COR-L47 (cell line): ENCODE data around the gene IL3.

Experiments used
- DNase-seq: peaks from one replicate; lab custom pipeline; 2025; lab: John Stamatoyannopoulos, UW

The IL3 gene, protein sequence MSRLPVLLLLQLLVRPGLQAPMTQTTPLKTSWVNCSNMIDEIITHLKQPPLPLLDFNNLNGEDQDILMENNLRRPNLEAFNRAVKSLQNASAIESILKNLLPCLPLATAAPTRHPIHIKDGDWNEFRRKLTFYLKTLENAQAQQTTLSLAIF

DNA sequence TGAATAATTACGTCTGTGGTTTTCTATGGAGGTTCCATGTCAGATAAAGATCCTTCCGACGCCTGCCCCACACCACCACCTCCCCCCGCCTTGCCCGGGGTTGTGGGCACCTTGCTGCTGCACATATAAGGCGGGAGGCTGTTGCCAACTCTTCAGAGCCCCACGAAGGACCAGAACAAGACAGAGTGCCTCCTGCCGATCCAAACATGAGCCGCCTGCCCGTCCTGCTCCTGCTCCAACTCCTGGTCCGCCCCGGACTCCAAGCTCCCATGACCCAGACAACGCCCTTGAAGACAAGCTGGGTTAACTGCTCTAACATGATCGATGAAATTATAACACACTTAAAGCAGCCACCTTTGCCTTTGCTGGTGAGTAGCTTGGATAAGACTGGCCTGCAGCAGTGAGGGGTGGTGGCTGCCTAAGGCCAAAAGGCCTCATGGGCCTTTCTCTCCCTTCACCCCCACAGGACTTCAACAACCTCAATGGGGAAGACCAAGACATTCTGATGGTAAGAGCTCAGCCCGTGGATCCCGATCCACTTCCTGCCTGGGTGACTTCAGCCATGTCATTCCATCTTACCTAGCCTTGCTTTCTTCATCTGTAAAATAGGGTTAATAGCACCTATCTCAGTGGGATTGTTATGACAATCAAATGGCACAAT lies at the start of gene IL3:
Gene IL3, plus strand, starts transcription at position 155 of the 661 bp plus-strand sequence. Its CDS starts 52 bp downstream, at position 207.
- no peak for DNase-seq

DNA sequence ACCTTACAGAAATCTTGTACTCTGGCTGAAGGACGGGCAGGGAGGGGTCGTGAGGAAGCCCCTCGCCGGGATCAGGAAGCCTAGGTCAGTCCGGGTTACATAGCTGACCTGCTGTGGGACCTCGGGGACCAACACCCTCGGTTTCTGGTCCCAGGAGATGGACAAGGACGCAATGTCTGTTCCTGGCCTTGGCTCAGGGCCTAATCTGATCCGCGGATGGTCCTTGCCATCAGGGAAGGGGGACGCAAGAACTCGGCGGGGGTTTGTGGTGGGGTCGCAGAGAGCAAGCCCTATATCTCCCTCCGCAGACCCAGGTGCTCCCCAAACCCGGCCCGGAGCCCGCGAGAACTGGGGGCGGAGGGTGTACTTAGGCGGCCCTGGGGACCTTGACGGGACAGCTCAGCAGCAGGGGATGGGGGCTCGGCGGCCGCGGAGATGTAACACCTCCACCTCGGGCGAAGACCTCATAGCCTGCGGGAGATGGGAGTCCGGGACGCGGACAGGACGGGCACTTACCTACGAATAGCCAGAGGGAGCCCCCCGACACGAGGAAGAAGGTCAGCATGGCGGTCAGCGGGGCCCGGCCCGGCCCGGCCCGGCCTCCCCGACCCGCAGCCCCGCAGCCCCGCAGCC lies 49.4 kb upstream of the IL3 start:
- DNase-seq: no peak

DNA sequence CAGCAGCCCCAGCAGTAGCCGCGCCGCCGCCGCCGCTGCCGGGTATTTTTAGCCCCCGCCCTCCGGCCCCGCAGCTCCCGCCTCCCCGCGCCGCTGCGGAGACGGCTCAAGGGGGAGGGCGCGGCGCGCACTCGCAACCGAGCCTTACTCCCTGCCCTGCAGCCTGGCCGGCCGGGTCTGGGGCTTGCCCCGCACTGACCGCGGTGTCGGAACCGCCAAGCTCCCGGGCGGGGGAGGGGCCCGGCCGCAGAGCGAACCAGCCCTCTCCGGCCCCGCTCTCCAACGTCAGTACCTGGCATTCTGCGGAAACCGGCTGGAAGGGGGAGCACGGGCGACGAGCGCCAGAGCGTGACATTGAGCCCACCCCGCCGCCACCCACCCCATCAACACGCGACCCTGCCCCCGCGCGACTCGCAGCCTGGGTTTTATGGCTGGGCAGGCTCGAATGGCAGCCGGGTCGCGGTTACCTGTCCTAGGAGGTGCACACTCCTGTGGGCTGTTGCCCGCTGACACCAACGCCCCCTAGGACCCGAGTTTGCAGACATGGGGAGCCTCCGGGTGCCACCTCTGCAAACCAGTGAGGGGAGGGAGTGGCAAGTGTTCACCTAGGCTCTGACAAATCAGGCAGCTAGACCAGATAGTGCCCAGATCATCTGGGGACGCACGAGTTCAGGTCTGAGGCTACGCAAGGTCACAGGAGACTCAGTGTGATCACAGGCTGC lies 48.7 kb upstream of the IL3 start, which contains the start of gene ACSL6:
Gene ACSL6, minus strand, starts transcription at position 37 of the 722 bp plus-strand sequence. CDS start 105 bp downstream, outside the sequence.
- no peak for DNase-seq

DNA sequence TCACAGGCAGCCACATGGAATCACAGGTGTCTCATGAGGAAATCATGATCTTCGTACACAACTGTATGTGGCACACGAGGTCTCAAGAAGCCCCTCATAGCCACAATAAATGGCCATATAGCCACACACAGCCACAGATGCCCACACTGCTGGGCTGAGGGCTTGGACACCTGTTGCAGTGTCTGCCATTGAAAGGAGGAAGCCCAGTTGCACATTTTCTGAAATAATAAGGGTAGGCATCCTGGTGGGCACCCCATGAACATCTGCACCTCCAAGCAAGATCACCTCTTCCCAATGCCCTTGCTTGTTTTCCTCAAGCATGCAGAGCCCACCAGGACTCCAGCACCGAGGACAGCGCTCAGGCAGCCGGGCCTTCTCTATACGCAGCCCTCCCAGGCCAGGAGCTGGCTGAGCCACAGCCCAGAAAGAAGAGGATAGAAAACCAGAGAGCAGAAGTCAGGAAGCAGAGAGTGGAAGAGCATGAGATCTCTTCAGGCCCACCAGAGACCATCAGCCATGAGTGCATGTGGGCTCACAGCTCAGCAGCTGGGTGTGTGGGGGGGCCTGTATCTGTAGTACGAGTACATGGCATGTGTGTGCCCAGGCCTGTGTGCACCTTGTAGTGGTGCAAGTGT lies 48.0 kb upstream of the IL3 start:
- no peak for DNase-seq

DNA sequence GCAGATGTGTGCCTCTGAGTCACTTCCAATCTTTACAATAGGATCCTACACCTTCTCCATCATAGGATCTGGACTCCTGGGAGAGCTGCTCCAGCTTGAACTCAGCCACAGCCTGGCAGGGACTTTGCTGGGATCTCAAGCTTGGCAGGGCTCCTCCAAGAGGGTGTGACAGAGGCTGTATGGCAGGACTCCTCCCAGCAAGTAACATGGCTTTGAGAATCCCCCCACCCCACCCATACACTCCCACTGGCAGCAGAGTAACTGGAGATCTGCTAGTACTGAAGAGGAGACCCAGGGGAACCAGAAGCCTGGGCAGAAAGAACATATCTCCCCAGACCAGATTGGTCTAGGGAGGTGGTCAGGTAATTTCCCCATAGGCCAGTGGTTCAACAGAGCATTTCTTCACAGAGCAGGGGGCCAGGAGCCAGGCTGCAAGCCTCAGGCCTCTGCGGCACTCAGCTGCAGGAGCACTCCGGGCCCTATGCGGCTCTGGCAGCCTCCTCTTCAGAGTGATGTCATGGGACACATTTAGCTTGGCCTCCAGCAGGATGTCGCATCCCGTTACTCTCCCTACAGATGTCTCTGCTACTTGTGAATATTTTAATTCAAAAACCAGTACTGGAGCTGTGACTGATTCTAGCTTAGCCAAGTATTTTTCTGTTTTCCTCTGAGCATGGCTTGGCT lies 47.3 kb upstream of the IL3 start:
- DNase-seq: no peak

DNA sequence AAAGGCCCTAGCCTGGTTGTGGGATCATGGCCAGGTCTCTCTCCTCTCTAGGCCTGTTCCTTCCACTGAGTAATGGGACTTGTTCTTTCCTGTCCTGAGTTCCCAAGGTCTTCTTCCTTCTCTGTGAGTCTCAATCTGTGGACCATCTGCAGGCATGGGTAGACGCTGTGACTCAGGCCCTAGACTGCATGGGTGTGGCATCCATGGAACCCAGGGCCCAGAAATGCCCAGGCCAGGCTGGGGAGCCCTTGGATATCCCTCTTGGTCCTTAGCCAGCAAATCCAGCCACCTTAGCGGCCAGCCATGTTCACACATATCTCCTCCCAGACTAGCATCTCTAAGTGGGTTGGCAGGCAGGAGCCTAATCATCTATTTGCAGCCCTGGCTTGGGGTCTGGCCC lies 46.7 kb upstream of the IL3 start:
- DNase-seq: no peak

DNA sequence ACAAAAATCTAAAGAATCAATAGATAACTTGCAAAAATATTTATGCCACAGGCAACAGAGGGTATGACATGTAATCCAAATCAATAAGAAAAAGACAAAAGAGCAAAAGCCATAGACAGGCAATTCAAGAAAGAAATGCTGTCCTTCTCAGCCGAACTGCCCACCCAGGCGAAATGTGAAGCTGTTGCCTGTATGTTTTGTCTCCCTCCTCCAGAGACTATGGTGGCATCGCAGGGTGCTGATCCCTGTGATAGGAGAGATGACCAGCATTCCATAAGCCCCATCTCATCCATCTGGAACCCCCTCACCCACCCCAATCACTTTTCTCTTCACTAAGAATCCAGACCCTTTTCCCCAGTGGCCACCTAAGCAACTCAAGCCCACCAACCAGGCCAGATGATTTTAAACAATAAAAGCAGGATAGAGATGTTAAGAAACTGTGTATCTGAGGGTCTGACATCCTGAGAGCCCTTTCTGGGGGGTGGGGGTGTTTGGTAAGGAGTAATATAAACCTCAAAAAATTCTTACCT lies 43.7 kb upstream of the IL3 start:
- no peak for DNase-seq

DNA sequence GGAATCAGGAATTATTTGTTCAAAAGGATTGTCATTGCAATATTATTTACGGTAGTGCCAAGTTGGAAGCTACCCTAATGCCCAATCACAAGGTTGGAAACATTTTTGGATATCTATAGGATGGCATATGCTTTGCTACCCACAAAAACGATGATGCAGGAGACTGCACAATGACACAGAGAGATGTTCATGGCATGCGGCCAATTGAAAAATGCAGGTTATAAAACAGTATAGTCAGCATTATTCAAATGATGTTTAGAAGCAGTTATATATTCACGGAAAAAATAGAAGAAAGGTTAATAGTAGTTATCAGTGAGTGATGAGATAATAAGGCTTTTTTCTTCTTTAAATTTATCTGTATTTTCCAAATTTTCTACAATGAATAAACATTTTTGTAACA lies 43.1 kb upstream of the IL3 start:
- no peak for DNase-seq

DNA sequence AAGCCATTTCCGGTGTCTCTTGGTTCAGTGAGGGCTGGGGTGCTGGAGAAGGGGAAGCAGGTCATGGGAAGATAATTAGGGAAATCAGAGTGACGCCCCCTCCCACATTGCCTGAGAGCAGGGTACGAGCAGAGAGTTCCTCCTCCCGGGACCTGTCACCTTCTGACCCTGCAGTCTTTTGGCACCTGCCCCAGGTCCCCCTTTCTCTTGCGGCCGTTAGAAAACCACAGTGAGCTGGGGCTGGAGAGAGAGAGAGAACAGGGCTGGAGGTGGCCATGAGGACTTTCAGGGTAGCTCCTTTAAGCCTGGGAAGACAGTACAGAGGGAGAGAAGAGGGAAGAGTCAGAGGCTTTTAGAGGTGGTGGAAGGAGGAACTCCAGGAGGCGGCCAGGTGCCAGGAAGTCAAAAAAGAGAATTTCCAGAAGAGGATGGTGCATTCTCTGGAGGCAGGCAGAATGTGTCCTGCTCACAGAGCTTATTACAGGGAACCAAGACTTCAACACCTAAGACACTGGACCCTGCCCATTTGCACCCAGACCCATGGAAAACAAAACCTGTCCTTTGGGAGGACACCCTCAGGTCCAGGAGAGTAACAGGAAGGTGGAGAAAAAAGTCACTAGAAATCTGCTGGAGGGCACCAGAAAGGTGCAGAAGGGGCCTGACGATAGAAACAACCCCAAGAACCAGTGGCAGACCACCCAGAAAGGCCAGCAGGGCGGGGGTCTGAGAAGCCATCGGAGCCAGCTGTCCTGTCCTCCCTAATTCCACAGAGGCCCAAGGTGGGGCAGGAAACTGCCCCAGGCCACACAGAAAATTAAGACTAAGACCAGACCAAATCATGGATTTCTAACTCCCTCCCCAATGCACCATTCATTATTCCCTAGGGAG lies 42.5 kb upstream of the IL3 start:
- DNase-seq: no peak

DNA sequence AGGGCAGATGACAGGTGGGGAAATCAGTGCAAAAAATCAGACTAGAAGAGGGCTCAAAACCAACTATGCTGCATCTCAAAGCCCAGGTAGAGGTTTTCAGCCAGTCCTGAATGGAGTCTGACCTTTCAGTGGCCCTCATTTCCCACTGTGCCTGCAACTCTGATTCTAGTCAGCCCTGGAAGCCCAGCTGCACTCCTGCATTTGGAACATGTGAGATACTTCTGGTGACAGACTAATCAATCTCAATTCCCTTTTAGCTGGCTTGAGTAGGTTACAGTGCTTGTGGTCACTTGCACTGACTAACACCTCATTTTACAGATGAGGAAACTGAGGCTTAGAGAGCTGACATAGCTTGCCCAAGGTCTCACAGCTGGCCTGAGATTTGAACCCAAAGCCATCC lies 41.1 kb upstream of the IL3 start:
- no peak for DNase-seq

DNA sequence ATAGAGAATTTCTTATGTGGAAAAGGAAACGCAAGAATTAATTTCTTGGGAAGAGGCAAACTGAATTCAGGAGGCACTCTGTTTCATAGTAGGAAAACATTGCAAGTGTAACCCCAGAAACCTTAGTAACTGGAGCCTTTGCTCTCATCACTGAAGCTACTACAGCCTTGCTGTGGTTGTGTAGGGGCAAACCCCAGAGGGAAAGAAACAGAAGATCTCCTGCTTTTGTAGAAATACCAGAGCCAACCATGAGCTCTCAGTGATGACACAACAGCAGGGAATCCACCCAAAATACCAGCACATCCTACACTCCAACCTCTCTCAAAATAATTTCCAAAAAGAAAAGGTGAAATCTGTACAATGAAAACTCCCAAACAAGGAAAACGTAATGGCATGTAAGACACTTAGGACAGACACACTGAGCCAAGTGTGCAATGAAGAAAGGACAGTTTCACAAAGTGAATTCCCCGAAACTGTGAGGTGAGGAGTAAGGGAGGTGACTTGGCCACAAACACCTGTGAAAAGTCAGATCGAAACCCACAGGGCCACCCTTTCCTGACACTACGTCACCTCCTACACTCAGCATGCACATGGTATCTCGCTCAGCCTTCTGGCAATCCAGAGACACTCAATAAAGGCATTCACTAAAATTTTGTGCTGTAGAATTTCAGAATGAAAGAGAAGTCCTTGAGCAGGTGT lies 40.4 kb upstream of the IL3 start:
- DNase-seq: no peak

DNA sequence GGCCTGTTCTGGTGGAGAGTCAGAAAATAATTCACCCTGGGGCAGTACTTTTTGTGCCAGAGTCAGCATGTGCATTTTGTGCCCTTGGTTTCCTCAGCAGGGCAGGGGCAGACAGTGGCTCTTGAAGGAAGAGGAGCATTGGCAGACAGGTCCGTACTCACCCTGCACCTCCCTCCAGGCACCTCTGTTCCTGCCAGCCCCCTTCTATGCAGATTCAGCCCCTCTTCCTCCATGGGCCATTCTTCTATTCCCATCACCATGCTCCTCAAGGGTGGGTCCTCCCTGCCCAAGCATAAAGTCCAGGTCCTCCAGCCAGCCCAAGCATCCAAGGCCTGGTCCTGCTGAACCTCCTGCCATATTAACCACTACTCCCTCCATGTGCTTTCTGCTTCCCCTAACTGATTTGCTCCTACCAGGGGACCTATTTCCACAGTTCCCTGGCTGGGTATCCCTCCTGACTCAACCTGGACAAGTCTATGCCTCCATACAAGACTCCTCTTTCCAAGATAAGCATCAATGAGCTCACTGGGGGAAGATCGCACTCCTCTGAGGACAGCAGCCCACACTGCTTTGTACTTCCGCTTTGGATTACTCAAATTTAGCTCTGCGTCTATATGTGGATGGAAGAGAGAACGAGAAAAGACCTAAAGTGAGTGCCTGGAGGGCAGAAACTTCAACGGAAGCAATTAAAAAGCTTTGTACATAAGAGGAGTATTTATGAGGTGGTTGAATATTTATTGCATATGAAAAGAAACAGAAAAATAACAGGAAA lies 39.7 kb upstream of the IL3 start:
- DNase-seq: no peak

DNA sequence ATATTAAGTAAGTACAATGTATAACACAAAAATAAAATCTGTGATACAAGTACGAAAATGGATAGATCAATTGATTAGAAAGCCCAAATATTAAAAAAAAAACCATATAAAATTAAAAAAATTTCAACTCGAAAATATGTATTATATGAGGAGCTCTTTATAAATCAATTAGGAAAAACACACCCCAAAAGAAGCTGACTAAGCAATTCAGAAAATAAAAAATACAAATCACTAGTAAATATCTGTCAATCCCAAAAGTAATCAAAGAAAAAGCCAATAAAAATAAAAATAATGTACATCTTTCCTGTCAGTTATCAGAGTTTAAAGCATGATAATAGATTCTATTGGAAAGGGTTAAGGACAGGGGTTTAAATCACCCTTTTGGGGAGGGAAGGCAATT lies 38.8 kb upstream of the IL3 start:
- DNase-seq: no peak

DNA sequence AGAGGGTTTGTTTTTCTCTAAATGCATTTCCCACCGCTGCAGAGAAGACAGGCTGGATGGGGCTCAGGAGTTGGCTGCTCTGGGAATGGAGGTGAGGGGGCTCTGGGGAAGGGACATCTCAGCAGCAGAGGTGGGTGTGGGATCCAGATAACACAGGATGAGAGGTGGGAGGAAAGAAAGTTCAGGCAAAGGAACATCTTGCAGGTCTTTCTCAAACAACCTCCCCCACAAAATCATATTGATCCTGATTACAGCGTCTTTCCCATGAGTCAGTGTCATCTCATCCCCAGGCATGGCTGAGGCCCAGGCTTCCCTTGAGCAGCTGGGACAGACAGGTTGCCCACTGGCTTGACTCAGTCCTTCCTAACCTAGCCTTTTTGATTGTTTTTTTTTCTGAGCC lies 37.7 kb upstream of the IL3 start:
- no peak for DNase-seq

DNA sequence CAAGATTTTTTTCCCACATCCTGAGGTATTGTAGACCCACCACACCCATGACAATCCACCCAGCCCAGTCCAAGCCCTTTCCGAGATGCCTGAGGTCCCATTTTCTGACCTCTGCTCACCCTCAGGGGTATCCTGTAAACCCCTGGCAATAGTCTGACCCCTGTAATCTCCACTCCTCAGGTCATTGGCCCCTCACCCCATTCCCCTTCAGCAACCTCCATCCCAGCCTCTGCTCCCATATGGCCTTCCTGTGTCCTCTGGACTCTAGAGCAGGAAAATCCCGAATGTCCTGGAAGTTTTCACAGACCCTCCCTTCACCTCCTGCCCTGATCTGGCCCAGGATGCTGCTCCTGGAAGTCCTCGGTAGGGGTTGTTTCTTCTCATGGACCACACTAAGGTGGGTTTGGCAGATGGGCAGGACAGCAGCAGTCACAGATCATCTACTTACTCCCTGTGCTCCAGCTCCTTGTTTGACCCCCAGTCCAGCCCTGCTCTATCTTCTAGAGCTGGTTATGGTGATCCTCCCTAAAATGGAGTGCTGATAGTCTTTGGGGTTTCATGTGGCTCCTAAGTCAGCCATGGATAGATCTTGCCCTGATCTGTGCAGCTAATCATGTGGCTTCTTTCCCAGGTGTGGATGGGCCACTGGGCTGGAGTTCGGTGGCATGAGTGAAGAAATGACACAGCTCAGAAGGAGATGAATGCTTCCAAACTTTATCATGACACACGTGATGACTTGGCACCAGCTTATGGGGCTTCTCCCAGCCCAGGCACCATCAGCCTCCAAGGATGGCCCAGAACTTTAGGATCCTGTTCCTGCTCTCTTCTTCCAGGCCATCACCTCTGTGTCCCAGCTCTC lies 37.0 kb upstream of the IL3 start:
- DNase-seq: no peak

DNA sequence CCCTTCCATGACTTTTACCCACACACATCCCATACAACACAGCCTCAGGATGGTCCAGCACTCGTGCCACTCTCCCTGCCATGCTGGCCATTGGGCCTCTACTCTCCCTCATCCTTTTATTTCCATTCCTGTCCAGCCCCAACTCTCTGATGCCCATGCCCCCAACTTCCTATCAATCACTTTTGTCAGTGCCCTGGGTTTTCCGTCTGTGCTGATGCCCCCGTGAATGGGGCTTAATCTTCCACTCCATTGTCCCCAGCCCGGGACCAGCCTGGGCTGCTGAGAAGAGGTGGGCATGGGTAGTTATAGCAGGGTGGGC lies 36.4 kb upstream of the IL3 start:
- DNase-seq: no peak

DNA sequence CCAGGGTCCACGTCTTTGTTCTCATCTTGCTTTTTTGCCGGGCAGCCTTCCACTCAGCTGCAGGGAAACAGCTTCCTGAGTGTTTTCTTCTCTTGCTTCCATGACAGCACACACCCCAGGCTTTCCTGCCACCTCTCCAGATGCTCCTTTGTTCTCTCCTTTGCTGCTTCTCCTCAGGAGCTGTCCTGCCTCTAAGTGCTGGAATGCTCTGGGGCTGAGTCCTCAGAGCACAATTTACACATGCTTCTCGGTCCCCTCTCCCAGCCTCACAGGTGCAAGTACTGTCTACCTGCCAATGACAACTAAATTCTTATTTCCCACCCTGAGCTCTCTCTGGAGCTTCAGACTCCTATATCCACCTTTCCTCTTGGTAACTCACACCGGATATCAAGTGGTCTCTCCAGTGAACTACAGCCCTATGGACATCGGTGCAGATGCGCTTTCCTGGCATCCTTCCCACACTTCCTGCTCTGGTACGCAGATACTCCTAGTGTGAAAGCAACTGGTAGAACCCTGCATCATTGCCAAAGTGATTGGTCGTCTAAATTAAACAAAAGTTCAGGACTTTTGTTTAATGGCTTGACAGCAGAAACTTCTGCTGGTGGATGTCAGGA lies 35.6 kb upstream of the IL3 start:
- no peak for DNase-seq

DNA sequence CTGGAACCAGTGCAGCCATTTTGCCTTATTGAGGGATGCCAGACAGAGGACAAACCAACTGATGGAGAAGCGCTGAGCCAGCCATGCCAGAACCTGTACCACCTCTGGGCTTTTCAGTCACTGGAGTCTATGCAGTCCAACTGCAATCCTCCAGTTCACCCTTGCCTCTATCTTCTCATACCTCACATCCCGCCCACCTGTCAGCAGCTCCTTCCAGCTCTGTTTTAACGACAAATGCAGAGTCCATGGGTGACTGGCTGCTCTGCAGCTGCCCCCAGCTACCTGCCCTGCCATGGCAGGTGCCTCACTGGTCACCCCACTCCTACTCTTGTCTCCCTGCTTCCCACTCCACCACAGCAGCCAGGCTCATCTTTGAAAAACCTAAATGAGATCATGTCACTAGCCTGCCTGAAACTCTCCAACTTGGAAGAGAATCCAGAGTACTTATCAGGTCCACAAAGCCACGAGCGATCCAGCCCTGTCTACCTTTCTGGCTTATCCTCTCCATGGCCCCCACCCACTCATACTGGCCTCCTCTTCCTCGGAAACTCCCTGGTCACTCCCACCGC lies 35.0 kb upstream of the IL3 start:
- DNase-seq: no peak
